NCI-H187 treated with DMSO at 0.1 percent for 48 hours (cell line): Measurements from ENCODE around the gene MACROD2.
"Not testable (repeated sequence)": the region's sequence is repeated elsewhere in the genome, so short reads cannot be mapped to it uniquely, and the experiment has no call there.

Source experiments
- DNase-seq: peaks from one replicate; lab custom pipeline; 2025; lab: John Stamatoyannopoulos, UW

MACROD2 gene

DNA sequence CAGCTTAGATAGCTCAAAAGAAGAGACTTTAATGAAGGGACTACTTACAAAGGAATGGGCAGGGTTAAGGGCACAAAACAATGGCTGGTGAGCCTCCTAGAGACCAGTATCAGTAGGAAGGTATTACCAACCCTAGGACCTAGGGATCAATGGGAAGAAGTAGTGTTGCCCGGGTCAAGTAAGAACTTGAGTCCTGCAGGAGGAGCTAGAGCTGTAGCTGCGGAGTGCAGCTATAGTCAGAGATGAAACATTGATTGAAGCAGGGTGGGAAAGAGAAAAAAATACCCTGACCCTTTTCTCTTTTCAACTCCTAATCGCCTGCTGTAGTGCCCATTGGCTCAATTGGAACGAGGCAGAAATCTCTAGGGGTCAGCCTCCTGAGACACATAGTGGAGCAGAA lies 198.1 kb downstream of the MACROD2 start:
- no peak for DNase-seq

DNA sequence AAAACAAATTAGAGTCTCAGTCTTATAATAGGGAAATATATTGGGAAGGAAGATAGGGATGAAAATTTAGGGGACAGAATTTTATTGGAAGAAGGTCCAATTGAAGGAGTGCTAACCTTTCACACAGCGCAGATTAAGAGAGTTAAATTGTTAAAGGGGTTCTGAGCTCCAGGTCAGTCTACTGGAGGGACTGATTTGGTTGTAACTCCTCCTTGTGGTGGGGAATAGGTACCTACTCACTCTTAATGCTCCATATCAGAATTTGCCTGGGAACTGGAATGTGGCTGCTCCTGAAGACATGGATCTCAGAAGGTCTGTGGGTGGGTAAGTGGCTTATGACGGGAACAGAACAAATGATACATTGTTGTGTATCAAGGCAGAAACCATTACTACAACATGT lies 198.6 kb downstream of the MACROD2 start:
- DNase-seq = no peak

DNA sequence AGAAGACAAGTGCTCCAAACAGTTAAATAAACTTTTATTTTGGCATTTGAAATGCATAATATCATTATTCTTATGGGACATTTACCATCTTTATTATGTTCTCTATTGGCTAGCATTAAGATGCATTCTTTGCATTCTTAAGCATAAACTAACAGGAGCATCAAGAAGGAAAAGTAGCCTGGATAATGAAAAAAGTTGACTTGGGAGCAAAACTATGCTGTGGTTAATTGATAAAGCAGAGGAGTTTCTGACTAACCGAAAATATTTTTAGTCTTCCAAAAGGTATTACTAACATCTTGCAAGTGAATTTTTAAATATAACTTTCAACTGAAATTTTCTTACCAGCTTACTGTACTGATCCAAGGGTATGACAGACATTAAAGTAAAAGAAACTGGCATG lies 201.8 kb downstream of the MACROD2 start:
- DNase-seq = no peak

DNA sequence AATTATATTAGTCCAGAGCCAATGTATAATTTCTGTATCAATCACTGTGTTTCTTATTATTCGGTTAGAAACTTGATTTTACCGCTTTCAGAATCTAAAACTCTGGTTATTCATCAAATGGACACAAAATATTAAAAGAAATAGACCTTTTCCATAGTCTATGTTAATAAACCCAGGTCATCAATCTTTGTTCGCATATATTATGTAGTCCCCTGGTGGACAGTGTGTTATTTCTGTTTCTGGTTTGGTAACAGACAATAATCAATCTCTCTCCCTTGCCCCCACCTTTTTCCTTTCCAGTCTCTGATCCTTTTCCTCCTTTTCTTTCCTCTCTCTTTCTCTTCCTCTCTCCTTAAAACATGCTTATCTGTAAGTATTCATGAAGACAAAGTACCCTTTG lies 203.1 kb downstream of the MACROD2 start:
- DNase-seq = no peak

DNA sequence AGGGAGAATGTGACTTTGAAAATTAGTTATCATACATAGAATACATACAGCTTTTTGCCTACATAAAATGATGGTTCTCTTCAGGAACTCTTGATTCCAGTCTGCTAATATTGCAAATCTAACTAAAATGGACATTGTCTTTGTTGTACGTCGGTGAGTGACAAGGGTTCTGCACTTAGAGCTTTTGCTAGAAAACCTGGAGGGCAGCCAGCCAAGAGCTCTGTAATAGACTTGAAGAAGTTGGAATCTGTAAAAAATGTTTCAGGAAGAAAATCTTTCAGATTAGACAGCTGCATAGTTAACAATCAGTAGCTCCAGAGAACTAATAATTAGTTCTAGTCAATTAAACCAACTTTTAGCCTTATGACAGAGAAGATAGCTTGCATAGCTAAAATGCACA lies 203.8 kb downstream of the MACROD2 start:
- no peak for DNase-seq

DNA sequence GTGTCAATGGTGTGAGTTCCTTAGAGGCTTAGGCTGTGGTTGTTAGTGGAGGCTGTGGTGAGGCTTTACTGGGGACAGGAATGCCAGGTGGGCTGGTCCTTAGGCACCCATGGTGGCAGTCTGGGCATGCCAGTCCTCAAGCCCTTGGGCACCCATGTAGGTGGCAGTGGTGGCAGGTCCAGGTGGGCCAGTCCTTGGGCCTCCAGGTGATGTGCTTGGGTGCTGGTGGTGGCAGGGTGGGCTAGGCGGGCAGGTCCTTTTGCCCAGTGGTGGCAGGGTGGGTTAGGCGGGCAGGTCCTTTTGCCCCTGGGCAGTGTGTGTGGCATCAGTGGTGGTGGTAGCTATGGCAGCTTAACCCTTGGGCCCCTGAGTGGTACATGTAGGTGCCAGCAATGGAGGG lies 208.3 kb downstream of the MACROD2 start:
- DNase-seq = no peak

DNA sequence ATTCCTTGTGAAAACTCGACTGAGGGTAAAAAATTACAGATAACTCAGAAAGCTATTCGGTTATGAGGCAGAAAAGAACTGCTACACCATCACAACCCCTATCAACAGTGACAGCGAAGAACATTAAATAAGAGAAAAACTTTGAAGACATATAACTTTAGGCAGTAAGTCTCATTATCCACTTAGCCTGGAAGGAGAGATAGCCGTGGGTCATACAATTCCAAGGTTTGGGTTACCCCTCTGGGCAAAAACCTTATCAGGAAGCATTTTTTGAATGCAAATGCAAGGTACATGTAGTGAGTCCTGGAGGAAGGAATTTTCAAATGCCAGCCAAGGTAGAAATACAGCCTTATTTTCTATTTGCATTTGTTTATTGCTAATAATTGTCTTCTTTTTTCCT lies 212.3 kb downstream of the MACROD2 start:
- DNase-seq = no peak

DNA sequence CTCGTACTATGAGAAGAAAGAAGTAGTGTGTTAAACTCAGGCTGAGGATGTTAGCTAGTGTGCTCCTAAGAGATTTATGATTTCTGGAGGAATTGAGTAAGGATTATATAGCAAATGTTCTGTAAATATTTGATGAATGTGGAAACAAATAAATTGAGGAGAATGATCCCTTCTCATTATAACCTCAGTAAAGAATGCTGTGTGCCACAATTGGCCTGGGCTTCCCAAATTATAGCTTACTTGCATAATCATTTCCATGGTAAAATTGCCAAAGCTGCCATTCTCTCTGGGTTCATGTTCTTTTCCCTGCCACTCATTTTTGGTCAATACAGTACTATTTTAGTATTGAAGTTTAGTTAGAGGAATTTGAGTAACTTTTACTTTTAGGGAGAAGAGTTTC lies 213.6 kb downstream of the MACROD2 start:
- DNase-seq = no peak

DNA sequence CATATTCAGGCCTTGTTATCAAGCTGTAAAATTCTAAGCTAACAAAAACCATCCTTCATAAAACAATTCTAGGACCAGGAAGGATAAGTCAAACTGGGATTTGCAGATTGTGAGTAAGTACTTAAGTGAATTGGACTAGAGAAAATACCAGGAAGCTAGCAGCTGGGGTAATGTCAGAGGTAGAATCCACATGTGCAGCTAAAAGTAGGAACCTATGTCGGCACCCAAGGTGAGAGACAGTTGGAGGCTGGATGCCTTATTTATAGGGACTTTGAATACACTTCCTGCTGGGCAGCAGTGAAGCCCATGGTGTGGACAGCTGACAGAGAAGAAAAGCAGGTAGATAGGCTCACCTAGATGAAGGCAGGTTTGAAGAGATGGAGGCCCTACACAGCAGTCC lies 214.8 kb downstream of the MACROD2 start:
- no peak for DNase-seq

DNA sequence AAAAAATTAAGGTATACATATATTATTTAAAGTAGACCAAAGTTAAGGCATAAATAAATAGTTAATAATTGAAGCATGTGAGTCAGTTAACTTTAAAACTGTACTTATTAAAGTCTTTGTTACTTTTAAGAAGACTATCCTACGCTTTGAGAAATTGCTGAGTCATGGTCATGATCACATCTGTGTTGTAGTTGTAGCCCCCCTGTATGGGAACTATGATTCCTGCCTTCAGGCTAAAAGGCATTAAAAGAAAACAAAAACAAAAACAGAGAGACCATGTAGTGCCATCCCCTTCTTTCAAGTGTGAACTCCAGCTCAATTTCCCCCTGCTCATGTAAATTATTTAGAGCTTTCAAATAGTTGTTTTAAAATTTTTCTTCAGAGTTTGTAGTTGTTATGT lies 218.7 kb downstream of the MACROD2 start:
- DNase-seq = no peak

DNA sequence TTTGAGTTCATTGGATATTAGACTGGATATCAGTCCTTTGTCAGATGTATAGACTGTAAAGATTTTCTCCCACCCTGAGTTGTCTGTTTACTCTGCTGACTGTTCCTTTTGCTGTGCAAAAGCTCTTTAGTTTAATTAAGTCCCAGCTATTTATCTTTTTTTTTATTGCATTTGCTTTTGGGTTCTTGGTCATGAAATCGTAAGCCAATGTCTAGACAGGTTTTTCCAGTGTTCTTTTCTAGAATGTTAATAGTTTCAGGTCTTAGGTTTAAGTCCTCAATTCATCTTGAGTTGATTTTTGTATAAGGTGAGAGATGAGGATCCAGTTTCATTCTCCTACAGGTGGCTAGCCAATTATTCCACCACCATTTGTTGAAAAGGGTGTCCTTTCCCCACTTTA lies 220.6 kb downstream of the MACROD2 start:
- not testable (repeated sequence) for DNase-seq

DNA sequence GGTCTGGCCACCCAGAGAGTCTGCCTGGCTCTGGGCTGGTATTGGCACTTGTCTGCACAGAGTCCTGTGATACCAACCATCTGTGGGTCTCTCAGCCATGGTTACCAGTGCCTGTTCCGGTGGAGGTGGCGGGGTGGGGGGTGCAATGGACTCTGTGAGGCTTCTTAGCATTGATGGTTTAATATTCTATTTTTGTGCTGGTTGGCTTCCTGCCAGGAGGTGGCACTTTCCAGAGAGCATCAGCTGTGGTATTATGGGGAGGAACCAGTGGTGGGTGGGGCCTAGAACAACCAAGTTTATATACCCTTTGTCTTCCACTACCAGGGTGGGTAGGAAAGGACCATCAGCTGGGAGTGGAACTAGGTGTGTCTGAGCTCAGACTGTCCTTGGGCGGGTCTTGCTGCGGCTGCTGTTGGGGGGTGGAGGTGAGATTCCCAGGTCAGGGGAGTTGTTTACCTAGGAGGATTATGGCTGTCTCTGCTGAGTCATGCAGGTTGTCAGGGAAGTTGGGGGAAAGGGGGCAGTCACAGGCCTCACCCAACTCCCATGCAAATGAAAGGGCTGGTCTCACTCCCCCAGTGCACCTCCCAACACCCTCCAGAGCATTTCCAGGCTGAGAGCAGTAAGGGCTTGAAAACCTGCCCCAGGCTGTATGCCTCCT lies 224.6 kb downstream of the MACROD2 start:
- no peak for DNase-seq

DNA sequence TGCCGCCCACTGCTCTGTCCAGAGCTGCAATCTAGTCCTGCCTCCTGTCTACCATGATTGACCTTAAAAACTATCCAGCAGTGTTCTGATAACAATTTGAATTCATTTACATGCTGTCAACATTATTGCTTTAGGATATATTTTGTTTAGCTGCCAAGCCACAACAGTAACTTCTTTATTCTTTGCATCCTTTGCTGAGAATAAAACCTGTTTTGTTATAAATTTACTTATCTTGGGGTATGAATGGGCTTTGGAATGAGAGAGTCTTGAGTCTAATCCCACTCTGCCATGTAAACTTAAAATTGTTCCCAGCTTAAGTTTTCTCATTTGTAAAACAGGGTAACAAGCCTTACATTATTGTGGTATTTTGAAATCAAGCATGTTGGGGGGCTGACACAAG lies 225.7 kb downstream of the MACROD2 start:
- DNase-seq = no peak

DNA sequence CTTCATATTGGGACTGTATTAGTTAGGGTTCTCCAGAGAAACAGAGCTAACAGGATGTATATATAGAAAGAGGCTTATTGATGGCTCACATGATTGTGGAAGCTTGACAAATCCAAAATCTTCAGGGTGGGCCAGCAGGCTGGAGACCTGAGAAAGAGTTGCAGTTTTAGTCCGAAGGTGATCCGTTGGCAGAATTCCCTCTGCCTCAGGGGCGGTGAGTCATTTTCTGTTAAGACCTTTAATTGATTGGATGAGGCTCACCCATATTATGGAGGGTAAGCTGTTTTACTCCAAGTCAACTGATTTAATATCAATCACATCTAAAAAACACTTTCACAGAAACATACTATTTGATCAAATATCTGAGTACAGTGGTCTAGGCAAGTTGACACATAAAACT lies 228.5 kb downstream of the MACROD2 start:
- no peak for DNase-seq

DNA sequence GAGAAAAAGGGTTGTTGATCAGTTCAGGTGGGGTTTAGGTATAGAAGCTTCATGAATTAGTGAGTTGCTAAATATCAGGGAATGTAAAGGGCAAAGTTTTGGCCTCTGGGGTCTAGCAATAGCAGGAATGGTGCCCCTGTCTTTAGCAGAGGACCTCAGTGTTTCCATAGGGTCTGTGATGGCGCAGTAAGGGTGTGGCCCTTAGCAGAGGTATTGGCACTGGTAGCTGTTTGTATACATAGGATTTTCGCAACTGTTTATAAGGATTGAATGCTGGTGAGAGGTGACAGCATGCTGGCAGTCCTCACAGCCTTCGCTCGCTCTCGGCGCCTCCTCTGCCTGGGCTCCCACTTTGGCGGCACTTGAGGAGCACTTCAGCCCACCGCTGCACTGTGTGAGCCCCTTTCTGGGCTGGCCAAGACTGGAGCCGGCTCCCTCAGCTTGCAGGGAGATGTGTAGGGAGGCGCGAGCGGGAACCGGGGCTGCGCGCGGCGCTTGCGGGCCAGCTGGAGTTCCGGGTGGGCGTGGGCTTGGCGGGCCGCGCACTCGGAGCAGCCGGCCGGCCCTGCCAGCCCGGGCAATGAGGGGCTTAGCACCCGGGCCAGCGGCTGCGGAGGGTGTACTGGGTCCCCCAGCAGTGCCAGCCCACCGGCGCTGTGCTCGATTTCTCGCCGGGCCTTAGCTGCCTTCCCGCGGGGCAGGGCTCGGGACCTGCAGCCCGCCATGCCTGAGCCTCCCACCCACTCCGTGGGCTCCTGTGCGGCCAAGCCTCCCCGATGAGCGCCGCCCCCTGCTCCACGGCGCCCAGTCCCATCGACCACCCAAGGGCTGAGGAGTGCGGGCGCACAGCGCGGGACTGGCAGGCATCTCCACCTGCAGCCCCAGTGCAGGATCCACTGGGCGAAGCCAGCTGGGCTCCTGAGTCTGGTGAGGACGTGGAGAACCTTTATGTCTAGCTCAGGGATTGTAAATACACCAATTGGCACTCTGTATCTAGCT lies 231.0 kb downstream of the MACROD2 start:
- not testable (repeated sequence) for DNase-seq

DNA sequence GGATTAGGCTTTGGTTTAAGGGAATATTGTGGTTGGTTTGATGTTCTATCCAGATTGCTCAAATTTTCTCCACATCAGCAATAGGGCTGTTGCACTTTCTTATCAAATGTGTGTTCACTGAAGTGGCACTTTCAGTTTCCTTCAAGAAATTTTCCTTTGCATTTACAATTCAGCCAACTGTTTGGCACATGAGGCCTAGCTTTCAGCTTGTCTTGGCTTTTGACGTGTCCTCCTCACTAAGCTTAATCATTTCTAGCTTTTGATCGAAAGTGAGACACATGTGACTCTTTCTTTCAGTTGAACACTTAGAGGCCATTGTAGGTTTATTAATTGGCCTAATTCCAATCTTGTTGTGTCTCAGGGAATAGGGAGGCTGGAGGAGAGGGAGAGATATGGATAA lies 237.3 kb downstream of the MACROD2 start:
- no peak for DNase-seq

DNA sequence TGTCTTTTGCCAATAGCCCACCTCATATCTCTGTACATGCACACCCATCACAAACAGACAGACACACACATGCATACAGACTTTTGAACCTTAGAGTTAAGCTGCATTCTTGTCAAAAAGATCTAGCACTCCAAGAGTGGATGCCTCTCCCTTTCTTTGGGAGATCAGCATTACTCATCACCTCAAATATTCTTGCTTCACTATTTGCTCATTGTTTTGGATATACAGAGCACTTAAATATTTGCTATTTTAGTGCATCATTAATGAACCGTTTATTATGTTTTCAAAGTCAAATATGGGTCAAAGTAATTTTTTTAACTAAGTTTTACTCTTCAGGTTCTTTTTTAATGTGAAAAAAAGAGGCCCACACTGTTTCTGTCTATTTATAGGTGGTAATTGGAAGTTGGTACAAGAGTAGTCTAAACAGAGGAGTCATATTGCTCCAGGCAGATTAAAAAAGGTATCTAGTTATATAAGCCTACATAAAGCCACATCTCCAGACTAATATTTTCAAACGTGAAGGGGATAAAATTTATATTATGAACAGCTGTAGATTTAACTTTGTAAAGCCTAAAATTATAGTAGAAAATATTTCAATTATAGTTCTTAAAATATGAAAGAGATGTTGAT lies 239.5 kb downstream of the MACROD2 start:
- DNase-seq = no peak

DNA sequence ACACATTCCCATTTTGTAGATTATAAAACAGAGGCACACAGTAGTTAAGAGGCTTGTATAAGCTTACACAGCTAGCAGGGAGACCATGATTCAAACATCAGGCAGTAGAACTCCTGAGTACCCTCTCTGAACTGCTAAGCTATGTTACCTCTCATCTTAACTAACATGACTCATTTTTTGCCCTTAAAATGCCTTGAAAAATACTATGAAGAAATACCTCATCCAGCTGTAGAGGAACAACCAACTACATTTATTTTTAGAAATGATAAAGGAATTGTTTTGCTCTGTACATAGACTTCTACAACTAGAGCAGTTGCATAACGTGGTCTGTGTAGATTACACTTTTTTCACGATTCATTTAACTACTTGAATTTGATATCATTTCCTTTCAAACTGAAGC lies 240.0 kb downstream of the MACROD2 start:
- no peak for DNase-seq

DNA sequence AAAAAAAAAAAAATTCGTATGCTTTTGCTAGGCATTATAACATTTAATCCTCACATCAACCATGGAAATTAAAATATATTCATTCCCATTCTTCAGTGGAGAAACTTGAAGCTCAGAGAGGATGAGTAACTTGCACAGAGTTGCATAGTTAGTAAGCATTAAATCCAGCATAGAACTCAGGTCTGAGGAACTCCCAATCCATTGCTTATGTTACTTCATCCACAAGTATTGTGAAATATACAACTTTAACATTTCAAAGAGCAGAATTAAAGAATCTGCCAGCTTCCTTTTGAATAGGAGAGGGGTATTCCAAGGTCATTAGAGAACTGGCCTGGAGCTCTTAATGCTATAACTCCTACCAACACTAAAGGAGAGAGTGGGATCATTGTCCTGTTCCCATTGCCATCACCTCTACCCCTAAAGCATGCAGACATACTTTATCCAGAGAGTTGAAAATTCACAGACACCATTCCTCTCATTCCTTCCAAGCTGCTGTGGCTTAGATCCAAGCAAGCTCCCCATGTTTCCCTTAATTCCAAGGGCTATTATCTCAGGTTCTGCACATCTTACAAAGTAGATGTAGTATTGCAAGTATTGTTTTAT lies 250.2 kb downstream of the MACROD2 start:
- DNase-seq = no peak

DNA sequence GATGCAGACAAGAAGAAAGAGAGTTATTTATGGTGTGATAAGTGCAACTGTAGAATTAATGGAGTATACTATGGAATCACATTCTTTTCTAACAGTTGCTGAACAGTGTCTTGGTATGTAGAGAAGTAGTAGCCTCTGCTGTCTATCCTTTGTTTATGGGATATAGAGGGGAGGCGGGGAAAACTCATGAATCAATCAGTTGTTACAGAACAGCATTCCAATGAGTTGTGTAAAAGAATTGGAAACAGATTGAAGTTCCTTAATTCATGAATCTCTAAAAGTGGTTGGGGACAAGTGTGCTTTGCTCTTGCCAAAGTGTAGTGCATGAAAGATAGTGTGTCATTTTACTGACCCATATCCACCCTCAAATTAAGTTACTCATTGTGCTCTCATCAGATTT lies 264.4 kb downstream of the MACROD2 start:
- no peak for DNase-seq

DNA sequence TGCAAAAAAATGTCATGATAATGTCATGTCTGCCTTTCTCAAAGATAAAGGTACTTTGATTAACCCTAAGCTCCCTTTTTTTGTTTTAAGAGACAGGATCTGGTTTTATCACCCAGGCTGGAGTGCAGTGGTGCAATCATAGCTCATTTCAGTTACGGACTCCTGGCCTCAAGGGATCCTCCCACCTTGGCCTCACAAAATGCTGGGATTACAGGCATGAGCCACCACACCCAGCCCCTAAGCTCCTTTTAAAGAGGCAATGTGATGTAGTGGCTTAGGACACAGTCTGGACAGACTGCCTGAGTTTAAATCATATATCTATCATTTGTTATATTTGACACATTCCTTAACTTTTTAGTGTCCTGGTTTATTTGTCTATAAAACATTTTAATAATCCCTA lies 265.1 kb downstream of the MACROD2 start:
- no peak for DNase-seq

DNA sequence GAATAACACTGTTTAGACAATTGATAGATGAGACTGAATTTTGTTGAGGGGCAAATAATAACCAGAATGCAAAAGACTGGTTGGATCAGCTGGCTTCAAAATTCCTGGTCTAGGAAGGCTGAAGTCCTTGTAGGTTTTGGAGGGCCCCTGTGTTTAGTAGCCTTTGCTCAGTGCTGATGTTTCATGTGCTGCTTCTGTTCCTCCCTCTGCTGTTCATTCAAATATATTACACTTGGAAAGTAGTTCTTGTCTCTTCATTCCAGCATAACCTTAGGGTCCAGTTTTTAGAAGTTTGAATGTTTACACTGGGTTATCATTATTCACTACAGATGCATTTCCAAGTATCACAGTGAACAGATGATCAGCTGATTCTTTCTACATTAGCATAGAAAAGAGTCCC lies 269.6 kb downstream of the MACROD2 start:
- no peak for DNase-seq

DNA sequence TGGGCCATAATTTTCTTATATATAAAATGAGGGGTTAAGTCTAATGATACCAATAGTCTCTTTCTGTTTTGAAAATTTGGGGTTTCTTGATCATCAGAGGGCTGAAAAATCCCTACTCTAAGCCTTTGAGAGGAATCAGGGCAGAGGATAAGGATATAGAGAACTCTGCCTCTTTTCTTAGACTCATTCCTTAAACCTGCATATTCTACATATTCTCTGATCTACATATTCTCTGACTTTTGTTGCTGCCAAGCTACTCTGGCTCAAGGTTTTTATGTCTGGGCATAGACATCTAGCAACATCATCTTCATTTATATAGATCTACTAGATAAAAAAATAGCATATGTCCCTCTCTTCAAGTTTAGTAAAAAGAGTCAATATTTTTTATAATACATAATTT lies 270.9 kb downstream of the MACROD2 start:
- no peak for DNase-seq
